Activated CD4-positive, alpha-beta T cell treated with anti-CD3 and anti-CD28 coated beads, Interleukin-10, Interleukin-2, amounts not matched to agents 100 ng/mL and 50 ng/mL, durations not matched to agents 16 hours and 8 hours (primary cell): ENCODE measurements around the gene UBE2I.
A peak's percentile ranks its signal among the peaks of the same experiment; 100 is the strongest.
"Not testable (repeated sequence)": the region's sequence is repeated elsewhere in the genome, so short reads cannot be mapped to it uniquely, and the experiment has no call there.

Experiments
- DNase-seq: peaks from one replicate; pipeline ENCODE4 v3.0.0-alpha.2; 2020

UBE2I gene

DNA sequence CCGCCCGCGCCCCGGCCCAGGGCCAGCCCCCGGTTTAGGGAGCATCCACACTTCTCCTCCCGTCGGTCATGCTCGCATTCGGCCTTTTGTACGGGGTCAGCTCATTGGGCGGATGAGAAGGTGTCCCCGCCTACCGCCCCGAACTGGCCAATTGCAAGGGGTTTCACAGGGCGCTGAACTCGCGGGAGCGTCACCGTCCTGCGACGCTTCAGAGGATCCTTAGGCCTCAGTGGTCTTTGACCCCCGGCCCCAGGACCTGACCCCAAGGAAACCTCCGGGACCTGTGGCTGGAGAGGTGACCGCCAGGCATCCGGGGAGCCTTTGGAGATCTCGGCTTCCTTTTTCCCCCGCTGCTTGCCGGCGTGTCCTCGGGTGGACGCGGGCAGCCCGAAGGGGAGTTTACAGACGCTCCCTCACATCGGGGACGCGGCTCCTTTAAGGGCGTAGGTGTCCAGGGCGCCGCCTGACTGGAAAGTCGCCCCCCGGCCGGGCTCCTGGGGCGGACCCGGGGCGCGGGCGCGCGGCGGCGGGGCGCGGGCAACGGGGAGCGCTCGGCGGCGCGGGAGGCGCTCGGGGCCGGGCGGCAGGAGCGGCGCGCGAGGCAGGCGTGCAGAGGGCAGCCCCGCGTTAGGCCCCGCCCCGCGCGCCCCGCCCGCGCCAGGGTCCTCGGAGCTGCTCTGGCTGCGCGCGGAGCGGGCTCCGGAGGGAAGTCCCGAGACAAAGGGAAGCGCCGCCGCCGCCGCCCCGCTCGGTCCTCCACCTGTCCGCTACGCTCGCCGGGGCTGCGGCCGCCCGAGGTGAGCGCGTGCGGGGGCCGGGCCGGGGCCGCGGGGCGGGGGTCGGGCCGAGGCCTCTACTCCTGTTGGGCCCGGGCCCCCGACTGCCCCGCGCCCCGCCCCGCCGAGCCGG, at the start of gene UBE2I:
Gene UBE2I (plus strand): TSS at position 660 of the 909 bp plus-strand sequence. CDS start 4,395 bp downstream, outside the sequence.
- DNase-seq, result peak; percentile 98

DNA sequence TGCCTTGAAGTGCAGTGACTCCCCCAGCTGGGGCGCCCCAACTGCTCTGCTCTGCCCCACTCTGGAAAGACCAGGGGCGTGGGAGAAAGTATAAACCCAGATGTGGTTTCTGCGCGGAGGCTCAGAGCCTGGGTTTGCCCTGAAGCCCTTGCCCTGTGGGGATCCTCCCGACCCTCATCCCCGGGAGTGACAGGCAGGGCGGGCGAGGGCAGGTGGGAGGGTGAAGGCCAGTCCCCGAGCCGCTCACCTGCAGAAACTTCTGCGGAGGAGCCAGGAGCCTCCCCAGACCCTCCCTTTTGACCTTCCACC, 49.7 kb upstream of the UBE2I start:
- no peak for DNase-seq

DNA sequence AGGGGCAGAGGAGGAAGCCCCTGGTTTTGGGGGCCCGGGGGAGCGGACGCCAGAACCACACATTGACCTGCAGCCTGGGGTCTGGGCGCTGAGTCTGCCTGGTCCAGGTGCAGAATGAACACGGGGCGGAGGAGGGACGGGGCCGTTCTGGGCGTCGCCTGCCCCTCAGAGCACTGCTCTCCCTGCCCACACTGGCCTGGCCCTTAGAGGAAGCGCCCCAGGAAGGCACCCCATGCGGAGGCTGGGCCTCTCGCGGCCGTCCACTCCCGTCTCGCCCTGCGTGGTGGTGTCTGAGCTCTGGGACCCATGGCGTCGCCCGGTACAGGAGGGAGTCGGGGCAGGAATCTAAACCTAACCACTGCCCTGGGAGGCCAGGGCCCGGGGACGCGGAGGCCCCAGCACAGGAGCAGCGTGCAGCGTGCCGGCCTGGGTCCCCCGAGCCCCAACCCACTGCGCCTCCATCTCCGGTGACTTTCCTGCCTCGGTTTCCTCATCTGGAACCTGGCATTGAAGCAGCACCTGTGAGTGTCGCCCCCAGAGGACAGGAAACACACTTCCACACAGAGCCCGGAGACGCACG, 49.2 kb upstream of the UBE2I start:
- no peak for DNase-seq

DNA sequence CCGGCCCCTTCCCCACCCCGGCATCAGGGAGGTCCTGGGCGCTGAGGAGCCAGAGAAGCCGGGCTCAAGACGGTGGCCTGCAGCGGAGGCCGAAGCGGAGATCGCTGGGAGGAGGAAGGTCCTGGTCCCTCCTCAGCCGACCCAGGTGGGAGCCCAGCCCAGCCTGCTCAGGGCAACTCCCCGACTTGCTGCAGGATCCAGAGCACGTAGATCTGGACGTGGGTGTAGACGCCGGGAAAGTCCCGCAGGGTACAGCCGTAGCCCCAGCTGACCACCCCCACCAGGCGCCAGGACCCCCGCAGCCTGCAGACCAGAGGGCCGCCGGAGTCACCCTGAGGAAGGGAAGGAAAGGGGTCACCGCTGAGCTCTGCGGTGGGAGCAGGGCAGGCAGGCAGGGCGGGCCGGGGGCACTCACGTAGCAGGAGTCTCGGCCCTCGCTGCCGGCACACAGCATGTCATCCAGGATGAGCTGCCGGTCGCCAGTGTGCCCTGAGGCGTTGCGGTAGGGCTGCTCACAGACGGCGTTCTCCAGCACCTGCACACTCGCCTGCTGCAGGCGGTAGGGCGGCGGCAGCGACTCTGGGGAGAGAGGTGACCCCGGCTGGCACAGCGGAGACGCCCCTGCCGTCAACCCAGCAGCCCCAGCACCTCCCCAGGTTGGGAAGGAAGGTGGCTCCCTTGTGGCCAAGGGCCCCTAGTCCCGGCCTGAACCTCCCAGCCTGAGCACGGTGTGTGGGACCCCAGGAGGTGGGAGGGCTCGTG, 48.1 kb upstream of the UBE2I start:
- peak; percentile 5 for DNase-seq

DNA sequence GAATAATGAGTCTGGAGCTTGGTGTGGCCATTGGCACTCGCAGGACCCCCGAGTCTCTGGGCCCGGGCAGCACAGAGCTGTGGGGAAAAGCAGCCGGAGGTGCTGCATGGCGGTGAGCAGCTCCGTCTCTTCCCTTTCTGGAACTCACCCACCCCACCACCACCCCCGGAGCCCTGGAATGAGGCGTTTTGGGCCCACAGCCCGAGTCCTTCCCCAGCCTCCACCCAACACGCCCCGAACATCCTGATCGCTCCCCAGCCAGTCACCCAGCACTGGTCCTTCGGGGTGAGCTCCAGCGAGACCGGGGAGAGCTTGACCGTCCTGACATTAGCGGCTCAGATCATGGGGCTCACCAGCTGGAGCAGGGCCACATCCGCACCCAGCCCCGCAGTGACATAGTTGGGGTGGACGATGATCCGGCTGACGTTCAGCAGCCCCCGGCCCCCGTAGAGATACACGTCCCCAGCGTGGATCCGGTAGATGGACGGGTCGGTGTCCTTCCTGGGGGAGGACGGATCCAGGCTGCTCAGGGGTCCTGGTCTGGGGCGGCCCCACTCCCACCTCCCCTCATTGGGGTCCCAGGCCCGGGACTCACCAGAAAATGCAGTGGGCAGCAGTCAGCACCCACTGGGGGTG, 47.1 kb upstream of the UBE2I start:
- no peak for DNase-seq

DNA sequence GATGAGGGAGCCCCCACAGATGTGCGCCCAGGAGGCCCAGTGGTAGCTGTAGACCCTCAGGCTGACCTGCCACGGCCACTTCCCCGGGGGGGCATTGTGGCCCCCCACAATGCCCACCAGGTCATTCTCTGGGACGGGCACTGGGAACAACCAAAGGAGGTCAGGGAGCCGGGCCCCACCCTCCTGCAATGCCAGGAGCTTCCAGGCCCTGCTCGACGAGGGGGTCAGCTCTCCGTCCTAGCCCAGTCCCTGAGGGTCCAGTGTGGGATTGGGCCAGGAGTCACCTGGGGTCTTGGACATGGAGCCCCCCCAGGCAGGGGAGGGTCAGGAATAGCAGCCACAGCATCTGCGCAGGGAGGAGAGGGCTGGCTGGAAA, 46.6 kb upstream of the UBE2I start:
- DNase-seq, result no peak

DNA sequence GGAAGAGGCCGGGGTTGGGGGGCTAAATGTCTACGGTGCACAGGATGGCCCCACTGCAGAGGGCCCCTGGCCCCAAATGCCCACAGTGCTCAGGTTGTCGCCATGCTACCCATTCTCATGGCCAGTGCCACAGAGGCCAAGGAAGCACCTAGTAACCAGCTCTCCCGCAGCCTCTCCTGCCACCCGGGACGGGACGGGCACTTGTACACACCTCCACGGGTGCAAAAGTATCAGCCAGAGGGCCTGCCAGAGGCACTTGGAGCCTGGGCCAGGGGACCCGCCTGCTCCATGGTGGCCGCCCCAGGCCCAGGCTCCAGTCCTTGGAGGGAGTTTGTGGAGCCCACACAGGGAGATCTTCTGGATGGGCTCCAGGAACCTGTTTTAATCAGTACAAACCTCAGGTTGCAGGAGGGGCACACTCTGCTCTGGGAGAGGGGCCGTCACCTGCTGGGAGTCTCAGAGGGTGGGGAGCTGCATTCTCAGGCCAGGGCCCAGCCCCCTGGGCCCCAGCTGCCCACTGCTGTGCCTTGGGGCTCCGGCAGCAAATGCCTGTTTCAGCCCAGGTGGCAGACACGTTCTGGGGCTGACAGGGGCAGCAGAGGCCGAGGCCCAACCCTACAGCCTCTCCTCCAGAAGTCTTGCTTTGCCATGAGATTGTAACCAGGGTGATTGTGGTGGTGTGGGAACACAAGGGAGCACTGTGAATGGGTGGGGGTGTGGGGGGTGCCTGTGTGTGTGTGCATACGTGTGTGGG, 45.7 kb upstream of the UBE2I start:
- DNase-seq, result no peak

DNA sequence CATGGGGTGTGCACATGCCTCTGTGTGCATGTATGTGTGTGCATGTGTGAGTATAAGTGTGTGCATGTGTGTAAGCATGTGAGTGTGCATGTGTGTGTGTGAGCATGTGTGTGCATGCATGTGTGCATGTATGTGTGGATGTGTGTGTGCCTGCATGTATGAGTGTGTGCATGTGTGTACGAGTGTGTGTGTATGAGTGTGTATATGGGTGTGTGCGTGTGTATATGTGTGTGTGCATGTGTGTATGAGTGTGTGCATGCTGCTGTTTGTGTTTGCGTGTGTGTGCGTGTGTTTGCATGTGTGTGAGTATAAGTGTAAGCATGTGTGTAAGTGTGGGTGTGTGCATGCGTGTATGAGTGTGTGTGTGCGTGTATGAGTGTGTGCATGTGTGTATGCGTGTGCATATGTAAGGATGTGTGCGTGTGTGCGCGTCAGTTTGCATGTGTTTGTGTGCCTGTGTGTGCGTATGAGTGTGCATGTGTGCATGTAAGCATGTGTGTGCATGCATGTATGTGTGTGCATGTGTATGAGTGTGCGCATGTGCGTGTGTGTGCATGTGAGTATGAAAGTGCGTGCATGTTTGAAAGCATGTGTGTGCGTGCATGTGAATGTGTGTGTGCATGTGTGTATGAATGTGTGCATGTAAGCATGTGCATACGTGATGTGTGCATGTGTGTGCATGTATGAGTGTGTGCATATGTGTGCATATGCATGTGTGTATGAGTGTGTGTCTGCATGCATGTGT, 44.9 kb upstream of the UBE2I start:
- no peak for DNase-seq

DNA sequence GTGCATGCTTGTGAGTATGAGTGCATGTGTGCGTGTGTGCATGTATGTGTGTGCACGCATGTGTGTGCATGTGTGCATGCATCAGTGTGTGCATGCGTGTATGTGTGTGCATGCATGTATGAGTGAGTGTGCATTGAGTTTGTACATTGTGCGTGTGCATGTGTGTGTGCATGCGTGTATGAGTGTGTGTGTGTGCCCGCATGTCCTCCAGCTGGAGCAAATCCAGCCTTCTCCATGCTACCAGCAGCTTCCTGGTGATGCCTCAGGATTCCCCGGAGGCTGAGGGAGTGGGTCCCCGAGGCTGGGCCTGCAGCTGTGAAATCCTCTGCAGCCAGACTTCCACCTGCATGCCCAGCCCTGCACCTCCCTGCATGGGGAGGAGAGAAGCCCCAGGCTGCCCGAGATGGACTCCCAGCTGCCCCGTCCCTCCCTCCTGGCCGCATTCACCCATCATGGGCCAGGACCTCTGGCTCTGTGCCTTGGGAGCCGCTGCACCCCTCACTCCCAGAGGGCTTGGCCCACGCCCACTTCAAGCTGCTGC, 44.3 kb upstream of the UBE2I start:
- no peak for DNase-seq

DNA sequence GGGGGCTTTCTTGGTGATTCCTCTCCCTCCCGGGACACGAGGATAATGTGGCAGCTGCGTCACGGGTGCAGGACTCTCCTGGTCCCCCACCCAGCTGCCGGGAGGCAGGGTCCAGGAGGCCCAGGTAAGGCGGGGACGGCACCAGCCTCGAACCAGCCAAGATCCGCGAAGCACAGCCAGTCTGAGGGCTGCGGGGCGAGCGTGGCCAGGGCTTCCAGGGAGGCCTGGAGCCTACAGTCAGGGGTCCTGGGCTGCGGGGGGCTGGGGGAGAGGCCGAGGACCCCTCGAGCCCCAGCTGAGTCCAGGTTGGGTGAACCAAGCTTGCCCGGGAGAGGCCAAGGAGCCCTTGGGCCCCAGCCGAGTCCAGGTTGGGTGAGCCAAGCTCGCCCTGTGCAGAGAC, 43.6 kb upstream of the UBE2I start:
- DNase-seq, result no peak

DNA sequence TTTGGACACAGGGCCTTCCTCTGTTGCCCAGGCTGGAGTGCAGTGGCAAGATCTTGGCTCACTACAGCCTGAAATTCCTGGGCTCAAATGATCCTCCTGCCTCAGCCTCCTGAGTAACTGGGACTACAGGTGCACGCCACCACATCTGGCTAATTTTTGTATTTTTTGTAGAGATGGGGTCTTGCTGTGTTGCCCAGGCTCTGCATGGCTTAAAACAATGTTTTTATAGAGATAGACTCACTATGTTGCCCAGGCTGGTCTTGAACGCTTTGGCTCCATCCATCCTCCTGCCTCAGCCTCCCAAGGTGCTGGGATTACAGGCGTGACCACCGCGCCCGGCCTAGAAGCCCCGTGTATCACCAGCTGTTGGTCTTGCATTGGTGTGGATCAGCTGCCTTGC, 40.0 kb upstream of the UBE2I start:
- not testable (repeated sequence) for DNase-seq

DNA sequence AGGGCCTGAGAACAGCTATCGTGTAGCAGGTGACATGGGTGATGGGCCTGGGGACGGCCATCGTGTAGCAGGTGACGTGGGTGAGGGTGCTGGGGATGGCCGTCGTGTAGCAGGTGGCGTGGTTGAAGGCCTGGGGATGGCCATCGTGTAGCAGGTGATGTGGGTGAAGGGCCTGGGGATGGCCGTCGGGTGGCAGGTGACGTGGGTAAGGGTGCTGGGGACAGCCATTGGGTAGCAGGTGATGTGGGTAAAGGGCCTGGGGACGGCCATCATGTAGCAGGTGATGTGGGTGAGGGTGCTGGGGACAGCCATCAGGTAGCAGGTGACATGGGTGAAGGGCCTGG, 38.1 kb upstream of the UBE2I start:
- no peak for DNase-seq

DNA sequence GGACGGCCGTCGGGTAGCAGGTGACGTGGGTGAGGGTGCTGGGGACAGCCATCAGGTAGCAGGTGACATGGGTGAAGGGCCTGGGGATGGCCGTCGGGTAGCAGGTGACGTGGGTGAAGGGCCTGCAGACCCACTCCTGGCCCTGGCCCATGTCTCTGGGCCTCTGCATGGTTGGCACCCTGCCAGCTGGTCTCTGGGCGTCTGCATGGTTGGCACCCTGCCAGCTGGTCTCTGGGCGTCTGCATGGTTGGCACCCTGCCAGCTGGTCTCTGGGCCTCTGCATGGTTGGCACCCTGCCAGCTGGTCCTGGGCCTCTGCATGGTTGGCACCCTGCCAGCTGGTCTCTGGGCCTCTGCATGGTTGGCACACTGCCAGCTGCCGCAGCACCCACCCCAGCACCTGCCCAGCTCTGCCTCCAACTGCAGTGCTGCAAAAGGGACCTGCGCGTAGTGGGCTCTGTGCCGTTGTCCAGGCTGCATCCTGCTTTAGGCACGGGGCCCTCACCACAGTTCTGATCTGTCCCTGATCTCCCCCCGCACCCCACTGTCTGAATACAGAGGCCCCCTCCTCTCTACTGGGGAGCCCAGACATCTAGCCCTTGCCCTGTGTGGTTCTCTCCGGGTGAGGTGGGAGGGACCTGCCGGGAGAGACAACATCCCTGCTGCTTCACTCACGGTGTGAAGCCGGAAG, 37.6 kb upstream of the UBE2I start:
- DNase-seq, result not testable (repeated sequence)

DNA sequence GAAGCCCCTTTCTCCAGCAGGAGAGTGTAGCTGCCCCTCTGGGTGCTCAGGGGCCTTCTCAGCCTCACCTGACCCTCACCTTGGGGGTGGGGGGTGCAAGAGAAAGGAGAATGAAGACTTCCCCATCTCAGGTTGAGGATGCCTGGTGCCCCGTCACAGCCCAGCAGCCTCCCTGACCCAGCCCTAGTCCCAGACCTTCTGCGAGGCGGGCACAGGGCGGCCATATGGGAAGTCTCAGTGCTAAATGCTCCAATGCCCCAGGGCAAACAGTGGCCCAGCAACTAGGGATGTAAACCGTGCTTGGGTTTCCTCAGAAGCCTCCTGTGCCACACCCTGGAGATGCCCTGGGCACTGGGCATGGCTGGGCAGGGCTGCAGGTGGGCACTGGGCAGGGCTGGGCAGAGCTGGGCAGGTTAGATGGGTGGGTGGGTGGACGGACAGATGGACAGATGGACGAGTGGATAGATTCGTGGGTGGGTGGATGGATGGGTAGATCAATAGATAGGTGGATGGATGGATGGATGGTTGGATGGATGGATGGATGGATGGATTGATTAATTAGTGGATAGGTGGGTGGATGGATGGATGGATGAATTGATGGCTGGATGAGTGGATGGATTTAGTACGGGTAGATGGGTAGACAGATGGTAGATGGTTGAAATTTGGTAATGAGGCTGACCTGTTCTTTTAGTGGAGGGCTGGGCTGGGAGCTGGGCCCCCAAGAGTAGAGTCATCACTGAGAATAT, 36.8 kb upstream of the UBE2I start:
- DNase-seq, result no peak

DNA sequence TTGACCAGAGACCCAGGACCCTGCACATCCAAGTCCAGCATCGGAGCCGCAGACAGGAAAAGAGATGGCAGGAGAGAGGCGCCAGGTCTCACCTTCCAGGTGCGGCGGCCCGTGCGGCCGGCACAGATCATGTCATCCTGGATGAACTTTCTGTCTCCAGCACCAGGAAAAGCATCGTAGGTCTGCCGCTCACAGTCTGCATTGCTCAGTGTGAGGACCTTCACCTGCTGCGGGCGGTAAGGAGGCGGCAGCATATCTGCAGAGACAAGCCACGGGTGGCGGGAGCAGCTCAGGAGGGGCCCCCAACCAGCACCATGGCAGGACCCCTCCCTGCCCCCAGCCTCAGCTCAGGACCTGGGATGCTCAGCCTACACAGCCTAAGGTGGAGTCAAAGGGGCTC, 35.6 kb upstream of the UBE2I start:
- no peak for DNase-seq

DNA sequence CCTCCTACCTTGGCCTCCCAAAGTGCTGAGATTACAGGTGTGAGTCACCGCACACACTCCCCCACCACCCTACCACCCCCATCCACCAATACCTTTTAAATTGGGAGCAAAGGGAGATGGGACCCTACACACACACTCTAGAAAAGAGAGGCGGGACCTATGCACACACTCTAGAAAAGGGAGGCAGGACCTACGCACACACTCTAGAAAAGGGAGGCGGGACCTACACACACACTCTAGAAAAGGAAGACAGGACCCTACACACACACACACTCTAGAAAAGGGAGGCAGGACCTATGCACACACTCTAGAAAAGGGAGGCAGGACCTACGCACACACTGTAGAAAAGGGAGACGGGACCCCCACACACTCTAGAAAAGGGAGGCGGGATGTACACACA, 34.7 kb upstream of the UBE2I start:
- no peak for DNase-seq

DNA sequence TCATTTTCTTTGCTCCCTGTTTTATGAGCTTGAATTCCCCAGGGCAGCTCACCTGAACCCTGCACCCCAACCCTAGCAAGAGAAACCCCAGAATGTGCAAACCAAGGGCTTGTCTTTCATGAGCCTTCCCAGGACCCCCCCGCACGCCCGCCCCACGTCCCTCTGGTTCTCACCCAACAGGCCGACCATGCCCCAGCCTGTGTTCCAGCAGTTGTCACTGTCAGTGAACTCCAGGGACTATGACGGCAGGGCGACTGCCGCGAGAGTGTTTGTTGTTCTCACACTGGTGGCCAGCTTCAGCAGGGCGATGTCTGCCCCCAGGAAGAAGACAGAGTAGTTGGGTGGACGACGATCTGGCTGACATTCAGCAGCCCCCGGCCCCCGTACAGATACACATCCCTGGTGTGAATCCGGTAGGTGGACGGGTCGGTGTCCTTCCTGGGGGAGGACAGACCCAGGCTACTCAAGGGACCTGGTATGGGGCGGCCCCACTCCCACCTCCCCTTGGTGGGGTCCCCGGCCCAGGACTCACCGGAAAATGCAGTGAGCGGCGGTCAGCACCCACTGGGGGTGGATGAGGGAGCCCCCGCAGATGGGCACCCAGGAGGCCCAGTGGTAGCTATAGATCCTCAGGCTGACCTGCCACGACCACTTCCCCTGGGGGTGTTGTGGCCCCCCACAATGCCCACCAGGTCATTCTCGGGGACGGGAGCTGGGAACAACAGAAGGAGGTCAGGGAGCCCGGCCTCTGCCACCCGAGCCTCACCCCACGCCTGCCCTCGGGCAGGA, 33.5 kb upstream of the UBE2I start:
- no peak for DNase-seq

DNA sequence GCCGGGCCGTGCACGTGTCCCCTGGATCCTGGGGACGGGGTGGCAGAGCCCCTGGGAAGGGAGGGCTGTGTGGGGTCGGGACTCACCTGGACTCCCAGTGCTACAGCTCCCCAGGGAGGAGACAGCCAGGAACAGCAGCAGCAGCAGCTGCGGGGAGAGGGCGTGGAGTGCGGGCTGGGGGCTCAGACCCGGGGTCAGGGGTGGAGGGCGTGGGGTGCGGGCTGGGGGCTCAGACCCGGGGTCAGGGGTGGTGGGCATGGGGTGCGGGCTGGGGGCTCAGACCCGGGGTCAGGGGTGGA, 32.9 kb upstream of the UBE2I start:
- DNase-seq, result no peak

DNA sequence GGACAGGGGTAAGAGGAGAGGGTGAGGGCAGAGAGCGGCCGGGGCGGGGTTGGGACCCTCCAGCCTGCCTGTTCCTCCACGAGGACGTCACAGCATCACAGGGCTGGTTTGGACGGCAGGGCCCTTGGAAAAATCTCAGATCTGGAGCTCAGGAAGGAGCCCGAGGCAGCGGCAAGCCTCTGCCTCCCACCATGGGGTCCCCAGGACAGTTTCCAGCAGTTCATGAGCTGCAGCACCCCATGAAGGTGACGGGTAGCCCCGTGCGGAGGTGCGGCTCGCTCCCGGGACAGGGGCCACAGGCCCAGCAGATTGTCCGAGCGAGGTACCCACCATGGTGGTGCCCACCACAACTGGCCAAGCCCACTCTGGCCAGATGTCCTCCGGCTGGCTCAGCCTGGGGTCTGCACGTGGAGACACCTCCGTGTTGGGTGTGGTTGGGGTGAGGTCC, 32.3 kb upstream of the UBE2I start:
- no peak for DNase-seq
